SK-N-MC (cell line): ENCODE measurements around the gene FRAT1.

Experiments
- DNase-seq: peaks from one replicate; pipeline ENCODE4 v3.0.0-alpha.2; 2011; ENCODE audit warnings: low read depth, low spot score
- H3K27ac ChIP-seq: fragments of 200-600 bp; sonication (generic); 2 replicates; pipeline ENCODE4 v1.5.1; 2016; ENCODE audit warnings: mixed run types
- H3K36me3 ChIP-seq: fragments of 200-600 bp; sonication (generic); 2 replicates; pipeline ENCODE4 v1.6.1; 2017; ENCODE audit warnings: antibody characterized with exemption, low read length, mixed read lengths; ENCODE audit not compliant: insufficient read depth
- H3K4me3 ChIP-seq: fragments of 200-600 bp; sonication (generic); 2 replicates; pipeline ENCODE4 v1.5.1; 2016
- H3K9ac ChIP-seq: fragments of 200-600 bp; sonication (generic); 2 replicates; pipeline ENCODE4 v1.8.0; 2017; ENCODE audit warnings: mixed run types, mixed read lengths; ENCODE audit not compliant: insufficient read length
- H3K9me3 ChIP-seq: fragments of 200-600 bp; sonication (generic); 2 replicates; pipeline ENCODE4 v1.6.1; 2017; ENCODE audit warnings: low read depth, mild to moderate bottlenecking, antibody characterized with exemption, low read length, moderate library complexity, mixed read lengths
- EZH2 ChIP-seq: fragments of 200-600 bp; sonication (generic); IDR thresholded peaks from one replicate; pipeline ENCODE4 v1.6.1; 2017; ENCODE audit warnings: antibody characterized with exemption
- FOXP2 ChIP-seq: optimal IDR thresholded peaks from 2 replicates; pipeline ENCODE3; 2011; ENCODE audit warnings: mild to moderate bottlenecking, moderate library complexity; ENCODE audit not compliant: insufficient read depth; ENCODE audit errors: extremely low read length, control extremely low read depth
- POLR2AphosphoS5 ChIP-seq: IDR thresholded peaks from 2 replicates; pipeline ENCODE4 v1.6.1; 2012; ENCODE audit warnings: mild to moderate bottlenecking, low read depth, low read length, borderline replicate concordance

FRAT1 gene

GRCh38 chr10:97367126-97367649 lies 48.1 kb downstream of the FRAT1 start:
- no peak for DNase-seq
- H3K9ac ChIP-seq = no peak overlapping the region
- no peaks in the 10 kb centered on the region for H3K9me3 ChIP-seq
- H3K27ac ChIP-seq = no peak overlapping the region
- TF ChIP-seq FOXP2 (no peak), EZH2 (no peak), POLR2AphosphoS5 (no peak)
- peaks cover 4% of the 10 kb centered on the region; the same call in 1 of the 2 replicates for H3K36me3 ChIP-seq
- no peak overlapping the region for H3K4me3 ChIP-seq
